NK-92 treated with Interleukin-12 subunit alpha and Interleukin-12 subunit beta, amount 100 ng/mL, for 24 hours (cell line): Measurements from ENCODE around the gene ELOVL7.
"Not testable (repeated sequence)": the region's sequence is repeated elsewhere in the genome, so short reads cannot be mapped to it uniquely, and the experiment has no call there.

Experiments
- DNase-seq: peaks from one replicate; lab custom pipeline; 2025; lab: John Stamatoyannopoulos, UW

The ELOVL7 gene

GRCh38 chr5:60795424-60795950, 48.6 kb downstream of the ELOVL7 start:
- not testable (repeated sequence) for DNase-seq

GRCh38 chr5:60794691-60795090, 49.4 kb downstream of the ELOVL7 start:
- DNase-seq = no peak

- no peak for DNase-seq
Observed at GRCh38 chr5:60792438-60792837, 51.6 kb downstream of the ELOVL7 start.

- no peak for DNase-seq
Observed at GRCh38 chr5:60789551-60789950, 54.5 kb downstream of the ELOVL7 start.

GRCh38 chr5:60788863-60789513, 55.1 kb downstream of the ELOVL7 start:
- DNase-seq = no peak

GRCh38 chr5:60779466-60779865, 64.6 kb downstream of the ELOVL7 start:
- DNase-seq = no peak

- DNase-seq = no peak
Observed at GRCh38 chr5:60776343-60776742, 67.7 kb downstream of the ELOVL7 start.

GRCh38 chr5:60765019-60765709, 78.9 kb downstream of the ELOVL7 start:
- DNase-seq = no peak

GRCh38 chr5:60763061-60763460, 81.0 kb downstream of the ELOVL7 start:
- no peak for DNase-seq

GRCh38 chr5:60754495-60754894, 89.6 kb downstream of the ELOVL7 start:
- DNase-seq = no peak

GRCh38 chr5:60744682-60745081, 99.4 kb downstream of the ELOVL7 start:
- no peak for DNase-seq

- no peak for DNase-seq
Observed at GRCh38 chr5:60743511-60744314, 100.4 kb downstream of the ELOVL7 start.

- DNase-seq = no peak
Observed at GRCh38 chr5:60740322-60740721, 103.7 kb downstream of the ELOVL7 start.

- DNase-seq = no peak
Observed at GRCh38 chr5:60738933-60739332, 105.1 kb downstream of the ELOVL7 start.

- DNase-seq = no peak
Observed at GRCh38 chr5:60738461-60738860, 105.6 kb downstream of the ELOVL7 start.

- DNase-seq = not testable (repeated sequence)
Observed at GRCh38 chr5:60730858-60731257, 113.2 kb downstream of the ELOVL7 start.

GRCh38 chr5:60727033-60727679, 116.9 kb downstream of the ELOVL7 start:
- DNase-seq = no peak

GRCh38 chr5:60724126-60724525, 119.9 kb downstream of the ELOVL7 start:
- DNase-seq = no peak

- DNase-seq = no peak
Observed at GRCh38 chr5:60722416-60722815, 121.7 kb downstream of the ELOVL7 start.

- no peak for DNase-seq
Observed at GRCh38 chr5:60719329-60719728, 124.7 kb downstream of the ELOVL7 start.

GRCh38 chr5:60718166-60718892, 125.7 kb downstream of the ELOVL7 start:
- no peak for DNase-seq
